Posterior cingulate gyrus (tissue), 11 donors: ENCODE data around the gene CDH22.
A peak's percentile ranks its signal among the peaks of the same experiment; 100 is the strongest.

ENCODE experiments used
- DNase-seq, 10 donors: peaks; one replicate each; pipeline versions ENCODE4 v3.0.0 to v3.0.0-alpha.2; 2020 to 2021; ENCODE audit warnings: mixed read lengths in 3 of 10
- intact Hi-C: fragments of 100-400 bp; cut with DNase I; formaldehyde crosslinking; loops from one replicate; pipeline ENCODE4 v1.15.1; 2023

CDH22 gene

DNA sequence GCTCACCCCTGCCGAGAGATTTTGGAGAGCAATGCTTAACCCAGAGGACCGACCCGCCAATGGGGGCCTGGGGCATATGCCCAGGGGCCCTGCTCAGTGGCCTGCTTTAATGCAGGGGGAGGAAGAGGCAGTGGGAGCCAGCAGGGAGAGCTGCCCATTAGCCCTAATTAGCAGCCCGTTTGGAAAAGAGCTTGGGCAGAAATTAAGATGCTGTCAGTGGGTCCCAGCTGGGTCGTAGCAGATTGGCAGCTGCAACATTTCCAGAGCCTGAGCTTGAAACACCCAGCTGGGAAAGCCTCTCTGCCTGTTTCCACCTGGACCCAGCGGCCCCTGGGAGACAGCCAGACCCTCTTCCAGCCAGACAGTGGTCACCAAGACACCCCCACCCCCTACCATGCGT, 150.7 kb downstream of the CDH22 start:
- intact Hi-C loops, result no loop called here
- DNase-seq, result peak in 2 of 10 donors; percentile 67 to 70

DNA sequence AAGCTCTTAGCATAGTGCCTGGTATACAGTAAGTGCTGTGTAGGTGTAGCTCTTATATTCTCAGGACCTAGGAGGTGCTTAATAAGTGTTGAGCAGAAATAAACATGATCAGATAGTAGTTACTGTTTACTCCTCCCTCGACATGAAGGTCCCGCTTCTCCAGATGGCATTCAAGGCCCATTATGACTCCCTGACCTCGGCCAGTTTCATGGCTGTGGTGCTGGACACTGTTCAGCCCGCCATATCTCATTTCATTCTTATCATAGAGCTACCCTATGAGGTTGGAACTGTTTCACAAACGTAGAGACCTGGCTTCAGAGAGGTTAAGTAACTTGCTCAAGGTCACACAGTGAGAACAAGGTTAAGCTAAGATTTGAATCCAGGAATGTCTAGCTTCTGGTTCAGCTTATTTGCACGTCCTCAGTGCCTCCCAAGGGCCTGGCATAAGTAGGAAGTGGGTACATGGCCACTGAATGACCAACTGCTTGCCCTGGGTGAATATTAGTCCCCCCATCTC, 151.2 kb downstream of the CDH22 start:
- peak in 1 of 10 donors; percentile 16 for DNase-seq
- intact Hi-C loops, result no loop called here

DNA sequence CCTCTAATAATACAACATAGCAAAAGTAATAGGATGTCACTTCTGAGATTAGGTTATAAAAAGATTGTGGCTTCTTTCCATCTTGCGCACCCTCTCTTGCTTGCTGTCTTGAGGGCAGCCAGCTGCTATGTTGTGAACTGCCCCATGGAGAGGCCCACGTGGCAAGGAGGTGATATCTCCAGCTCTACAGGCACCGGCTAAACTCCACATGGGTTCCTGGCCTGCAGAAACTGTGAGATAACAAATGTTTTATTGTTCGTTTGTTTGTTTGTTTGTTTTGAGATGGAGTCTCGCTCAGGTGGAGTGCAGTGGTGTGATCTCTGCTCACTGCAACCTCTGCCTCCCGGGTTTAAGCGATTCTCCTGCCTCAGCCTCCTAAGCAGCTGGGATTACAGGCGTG, 152.2 kb downstream of the CDH22 start:
- intact Hi-C loops, result no loop called here
- DNase-seq, result peak in 2 of 10 donors; percentile 20 to 43

DNA sequence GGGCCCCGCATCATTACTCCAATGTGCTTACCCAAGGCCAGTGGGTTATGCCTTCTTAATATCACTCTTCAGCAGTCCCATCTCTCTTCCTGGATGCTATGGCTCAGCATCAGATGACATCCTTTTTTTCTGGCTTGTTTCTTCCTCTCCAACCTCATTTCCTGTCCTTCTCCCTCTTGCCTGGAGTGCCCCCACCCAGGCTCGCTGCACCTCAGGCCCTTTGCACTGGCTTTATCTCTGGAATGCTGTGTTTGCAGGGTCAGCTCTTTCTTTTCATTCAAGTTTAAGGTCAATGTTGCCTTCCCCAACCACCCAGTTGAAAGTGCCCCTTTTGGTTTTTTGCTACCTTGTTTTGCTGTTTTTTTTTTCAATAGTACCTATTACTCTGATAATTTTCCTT, 153.5 kb downstream of the CDH22 start:
- DNase-seq, result peak in 1 of 10 donors; percentile 7
- intact Hi-C loops, result no loop called here

DNA sequence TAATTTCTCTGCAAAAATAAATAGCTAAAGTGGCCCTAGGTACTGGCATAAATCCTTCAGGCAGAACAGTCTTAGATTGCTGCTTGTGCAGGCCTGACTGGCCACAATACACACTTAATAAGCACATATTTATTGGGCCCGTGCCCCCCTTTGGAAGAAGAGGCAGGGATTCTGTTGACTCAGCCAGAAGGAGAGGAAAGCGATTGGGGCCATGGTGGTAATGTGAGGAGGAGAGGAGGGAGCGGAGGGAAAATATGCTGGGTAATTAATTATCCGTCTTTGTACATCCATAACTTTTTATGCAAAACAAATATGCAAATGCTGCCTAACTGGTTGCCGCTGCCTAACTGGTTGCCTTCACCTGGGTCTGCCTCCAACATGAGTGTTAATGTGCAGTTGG, 154.0 kb downstream of the CDH22 start:
- DNase-seq, result peak in 1 of 10 donors; percentile 26
- intact Hi-C loops, result no loop called here

- intact Hi-C loops, result no loop called here
- peak in 2 of 10 donors; percentile 21 to 66 for DNase-seq
Observed at GRCh38 chr20:46152824-46153586, 155.3 kb downstream of the CDH22 start.

DNA sequence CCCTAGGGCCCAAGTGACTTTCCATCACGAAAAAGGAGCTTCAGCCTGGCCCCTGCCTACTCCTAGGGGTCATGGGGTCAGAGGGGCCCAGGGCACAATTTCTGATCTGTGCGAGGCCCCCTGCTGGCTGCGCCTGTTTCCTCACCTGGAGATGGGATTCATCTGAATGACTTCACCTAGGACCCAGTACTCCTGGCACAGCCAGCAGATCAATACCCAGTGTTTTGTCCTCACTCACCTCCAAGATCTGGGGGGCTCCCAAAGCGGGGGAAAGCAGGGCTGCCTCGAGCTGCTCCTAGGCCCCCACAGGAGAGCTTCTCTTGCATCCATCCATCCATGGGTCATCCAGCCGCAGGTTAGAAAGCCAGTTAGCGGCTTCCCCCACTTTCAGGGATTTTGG, 156.4 kb downstream of the CDH22 start:
- intact Hi-C loops, result no loop called here

DNA sequence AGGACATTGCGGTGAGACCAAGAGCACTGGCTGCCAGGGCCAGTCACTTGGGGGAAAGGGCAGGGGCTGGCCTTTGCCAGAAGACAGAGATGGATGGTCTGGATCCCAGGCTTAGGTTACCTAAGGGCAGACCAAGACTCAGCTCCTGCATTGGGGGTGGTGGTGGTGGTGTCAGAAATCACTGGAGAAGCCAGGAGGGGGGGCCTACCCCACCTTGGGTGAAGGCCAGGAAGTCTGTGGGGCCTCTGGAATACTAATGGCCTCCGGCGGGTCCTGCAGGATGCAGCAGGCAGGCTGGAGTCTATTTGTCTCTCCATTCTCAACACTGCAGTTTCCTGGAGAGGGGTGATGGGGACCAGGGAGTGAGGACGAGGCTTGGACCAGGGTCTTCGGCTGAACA, 157.4 kb downstream of the CDH22 start:
- DNase-seq, result peak in 2 of 10 donors; percentile 43 to 70
- intact Hi-C loops, result no loop called here

More for the DNA sequence above, 156.4 kb downstream of the CDH22 start:
- DNase-seq, result peak in 2 of 10 donors; percentile 61 to 67

GRCh38 chr20:46148313-46149208, 159.7 kb downstream of the CDH22 start:
- peak in 1 of 10 donors; percentile 70 for DNase-seq
- intact Hi-C loops, result no loop called here

DNA sequence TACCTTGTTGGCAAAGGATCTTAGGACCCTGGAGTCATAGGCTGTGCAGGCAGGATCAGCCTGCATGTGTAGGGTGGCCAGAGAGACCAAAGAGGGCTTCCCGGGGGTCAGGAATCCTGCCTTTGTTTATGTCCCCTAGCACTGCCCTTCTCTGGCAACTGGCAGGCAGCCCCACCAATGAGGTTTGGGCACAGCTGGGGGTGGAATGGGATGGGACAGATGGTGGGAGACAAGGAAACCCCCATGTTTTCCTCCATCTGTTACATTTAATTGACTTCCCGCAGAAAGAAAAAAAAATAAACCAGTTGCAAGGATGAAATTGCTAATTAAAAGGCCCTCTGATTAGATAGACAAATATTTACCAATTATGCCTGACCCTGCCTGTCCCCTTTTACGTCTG, 162.6 kb downstream of the CDH22 start:
- intact Hi-C loops, result no loop called here
- peak in 1 of 10 donors; percentile 53 for DNase-seq

- peak in 4 of 10 donors; percentile 19 to 83 (median 56) for DNase-seq
- intact Hi-C loops, result no loop called here
Observed at GRCh38 chr20:46144432-46145025, 163.8 kb downstream of the CDH22 start.

- DNase-seq, result peak in 2 of 10 donors; percentile 2 to 17
- intact Hi-C loops, result no loop called here
Observed at GRCh38 chr20:46142124-46142523, 166.2 kb downstream of the CDH22 start.

- intact Hi-C loops, result no loop called here
- peak in 1 of 10 donors; percentile 81 for DNase-seq
Observed at GRCh38 chr20:46139908-46140482, 168.3 kb downstream of the CDH22 start.

DNA sequence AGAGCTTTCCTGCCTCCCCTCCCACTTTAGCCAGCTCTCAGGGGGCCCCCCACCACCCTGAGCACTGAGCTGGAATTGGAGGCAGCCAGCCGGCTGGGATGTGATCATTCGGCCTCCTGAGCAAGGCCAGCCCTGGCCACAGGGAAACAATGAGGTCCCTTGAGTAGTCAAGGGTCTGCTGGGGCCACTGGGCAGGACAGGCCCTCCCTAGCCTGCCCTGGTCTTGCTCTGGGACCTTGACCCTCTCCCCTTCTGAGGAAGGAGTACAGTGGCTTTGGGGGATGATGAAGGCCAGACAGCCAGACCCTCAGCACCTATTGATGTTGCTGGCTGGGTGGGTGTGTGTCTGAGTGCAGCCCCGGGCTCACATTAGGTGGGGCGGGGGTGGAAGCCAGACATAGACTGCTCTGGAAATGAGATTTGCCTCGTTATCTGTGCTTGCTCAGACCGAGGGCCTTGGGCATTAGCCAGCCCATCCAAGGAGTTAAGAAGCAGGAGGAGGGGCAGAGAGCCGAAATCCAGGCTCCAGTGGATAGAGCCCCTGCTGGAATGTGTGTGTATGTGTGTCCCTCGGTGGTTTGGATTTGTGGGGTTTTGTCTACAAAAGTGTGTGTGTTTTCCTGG, 168.9 kb downstream of the CDH22 start:
- DNase-seq, result peak in 1 of 10 donors; percentile 64
- intact Hi-C loops, result no loop called here

DNA sequence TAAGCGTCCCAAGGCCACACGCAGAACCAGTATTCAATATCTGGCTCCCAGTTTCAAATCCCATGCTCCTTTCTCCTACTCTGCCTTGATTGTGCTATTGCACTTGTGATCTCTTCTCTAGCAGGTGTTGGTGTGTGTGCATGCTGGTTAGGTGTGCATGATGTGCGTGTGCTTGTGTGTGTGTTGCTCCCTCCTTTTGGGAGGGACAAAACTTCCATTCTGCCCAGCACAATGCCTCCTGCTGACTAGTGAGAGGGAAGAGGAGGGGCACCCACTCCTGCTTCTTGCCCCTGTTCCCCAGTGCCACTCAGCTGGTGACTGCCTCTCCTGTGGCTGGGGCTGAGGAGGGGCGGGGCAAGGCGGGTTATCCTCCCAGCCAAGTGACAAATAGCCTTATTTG, 170.5 kb downstream of the CDH22 start:
- intact Hi-C loops, result no loop called here
- peak in 1 of 10 donors; percentile 20 for DNase-seq

DNA sequence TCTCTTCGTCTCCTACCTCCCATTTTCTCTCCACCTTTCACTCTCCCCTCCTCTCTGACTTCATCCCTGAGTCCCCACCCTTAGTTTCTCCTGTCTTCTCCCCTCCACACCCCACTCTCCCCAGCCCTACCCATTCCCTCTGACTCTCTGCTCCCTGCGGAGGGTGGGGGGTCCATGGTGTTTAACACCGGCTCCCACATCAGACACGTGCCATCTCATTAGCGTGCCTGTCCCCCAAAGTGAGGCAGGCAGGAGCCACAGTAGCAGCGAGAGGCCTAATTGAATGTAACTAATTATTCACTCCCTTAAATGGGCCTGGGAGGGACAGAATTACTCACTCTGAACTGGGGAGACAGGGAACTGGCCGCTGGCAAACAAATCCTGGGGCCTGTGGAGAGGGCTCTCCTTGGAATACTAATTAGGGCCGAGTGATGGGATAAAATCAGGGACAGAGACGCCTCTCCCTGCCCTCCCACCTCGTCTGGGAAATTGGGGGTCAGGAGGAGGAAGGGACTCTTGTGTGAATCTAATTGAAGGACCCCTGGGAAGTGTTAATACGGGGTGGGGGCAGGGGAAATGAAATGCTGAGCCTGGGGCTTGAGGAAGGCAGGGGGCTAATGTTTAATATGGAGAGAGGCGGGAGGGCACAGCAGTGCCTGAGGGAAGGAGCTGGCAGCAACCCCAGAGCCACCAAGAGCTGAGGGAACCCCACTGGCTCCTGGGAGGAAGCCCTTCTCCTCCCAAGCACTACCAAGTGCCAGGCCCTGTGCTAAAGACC, 172.3 kb downstream of the CDH22 start:
- intact Hi-C loops, result no loop called here
- peak in 1 of 10 donors; percentile 83 for DNase-seq

DNA sequence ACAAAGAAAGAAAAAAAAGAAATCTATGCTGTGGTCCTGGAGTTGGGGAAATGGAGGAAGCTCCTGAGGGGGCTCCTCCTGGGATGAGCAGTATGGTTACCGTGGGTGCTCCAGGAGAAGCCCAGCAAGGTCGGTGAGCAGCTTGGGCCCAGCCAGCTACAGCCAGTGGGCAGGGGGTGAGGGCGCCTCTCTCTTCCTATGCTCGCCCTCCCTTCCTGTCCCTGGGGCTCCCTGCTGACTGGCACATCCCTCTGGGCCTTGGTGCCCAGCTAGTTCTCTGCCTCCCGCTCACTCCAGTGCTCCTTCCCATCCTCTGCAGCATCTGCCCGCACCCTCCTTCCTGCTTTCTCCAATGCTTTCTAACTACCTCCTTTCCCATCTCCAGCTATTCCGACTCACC, 173.6 kb downstream of the CDH22 start:
- peak in 1 of 10 donors; percentile 62 for DNase-seq

GRCh38 chr20:46133886-46134654, 174.2 kb downstream of the CDH22 start:
- intact Hi-C loops, result loop anchor here (2.0 kb wide), 1 partner anchor 305 kb away; no protein-coding TSS in a partner anchor
- peak in 1 of 10 donors; percentile 31 for DNase-seq

More for the DNA sequence above, 173.6 kb downstream of the CDH22 start:
- intact Hi-C loops, result no loop called here
